H9 (cell line): Measurements from ENCODE around the gene CACTIN. TPM values are rescaled to one million over a fixed set of nuclear protein-coding genes. Genes with fewer than 3 reads are reported as not detected.
A peak's percentile ranks its signal among the peaks of the same experiment; 100 is the strongest.

Experiments used
- DNase-seq: peaks from one replicate; pipeline ENCODE4 v3.0.0-alpha.2; 2017
- H2AFZ ChIP-seq: one replicate; pipeline ENCODE4 v1.6.1; 2013; ENCODE audit warnings: mild to moderate bottlenecking, low read length, control low read depth, moderate library complexity
- H2AK5ac ChIP-seq: 2 replicates; pipeline ENCODE4 v1.6.1; 2013; ENCODE audit warnings: low read length, control low read depth, mixed read lengths; ENCODE audit not compliant: insufficient read length
- H2BK120ac ChIP-seq: one replicate; pipeline ENCODE4 v1.6.1; 2013; ENCODE audit warnings: low read depth, mild to moderate bottlenecking, low read length, control low read depth, inconsistent platforms; ENCODE audit not compliant: poor library complexity, severe bottlenecking
- H2BK12ac ChIP-seq: 2 replicates; pipeline ENCODE4 v1.6.1; 2013; ENCODE audit warnings: low read length, control low read depth, mixed read lengths, low read depth; ENCODE audit not compliant: insufficient read length
- H2BK15ac ChIP-seq: 2 replicates; pipeline ENCODE4 v1.6.1; 2013; ENCODE audit warnings: low read depth, low read length, control low read depth
- H2BK20ac ChIP-seq: one replicate; pipeline ENCODE4 v1.6.1; 2013; ENCODE audit warnings: low read depth, mild to moderate bottlenecking, low read length, control low read depth, inconsistent platforms; ENCODE audit not compliant: poor library complexity, severe bottlenecking
- H2BK5ac ChIP-seq: 2 replicates; pipeline ENCODE4 v1.6.1; 2013; ENCODE audit warnings: low read length, control low read depth, mixed read lengths; ENCODE audit not compliant: insufficient read length
- H3K14ac ChIP-seq: 2 replicates; pipeline ENCODE4 v1.6.1; 2013; ENCODE audit warnings: low read length, control low read depth; ENCODE audit not compliant: insufficient read depth
- H3K18ac ChIP-seq: 2 replicates; pipeline ENCODE4 v1.6.1; 2013; ENCODE audit warnings: low read depth, mild to moderate bottlenecking, mixed read lengths, low read length, control low read depth; ENCODE audit not compliant: insufficient read length
- H3K23ac ChIP-seq: 2 replicates; pipeline ENCODE4 v1.6.1; 2013; ENCODE audit warnings: low read length, control low read depth, mixed read lengths, low read depth; ENCODE audit not compliant: insufficient read length
- H3K23me2 ChIP-seq: 2 replicates; pipeline ENCODE4 v1.6.1; 2013; ENCODE audit warnings: low read depth, mild to moderate bottlenecking, mixed read lengths, low read length, control low read depth; ENCODE audit not compliant: insufficient read length, poor library complexity, severe bottlenecking
- H3K27ac ChIP-seq: 2 replicates; pipeline ENCODE4 v1.5.1; 2013; ENCODE audit warnings: low read length, control low read depth, mixed read lengths, low read depth; ENCODE audit not compliant: insufficient read length
- H3K27me3 ChIP-seq: 2 replicates; pipeline ENCODE4 v1.6.1; 2013; ENCODE audit warnings: low read length, control low read depth, inconsistent platforms; ENCODE audit not compliant: insufficient read depth
- H3K4ac ChIP-seq: 2 replicates; pipeline ENCODE4 v1.6.1; 2013; ENCODE audit warnings: low read depth, mild to moderate bottlenecking, control low read depth, inconsistent platforms, low read length, moderate library complexity
- H3K4me1 ChIP-seq: 2 replicates; pipeline ENCODE4 v1.6.1; 2013; ENCODE audit warnings: low read length, control low read depth, inconsistent platforms; ENCODE audit not compliant: insufficient read depth
- H3K4me2 ChIP-seq: 2 replicates; pipeline ENCODE4 v1.6.1; 2013; ENCODE audit warnings: low read length, control low read depth, mixed read lengths; ENCODE audit not compliant: insufficient read length, insufficient read depth
- H3K56ac ChIP-seq: 2 replicates; pipeline ENCODE4 v1.6.1; 2013; ENCODE audit warnings: low read depth, mild to moderate bottlenecking, mixed read lengths, low read length, control low read depth; ENCODE audit not compliant: insufficient read length
- H3K79me1 ChIP-seq: 2 replicates; pipeline ENCODE4 v1.6.1; 2013; ENCODE audit warnings: low read depth, mild to moderate bottlenecking, moderate library complexity, low read length, control low read depth, inconsistent platforms; ENCODE audit not compliant: insufficient read depth, poor library complexity, severe bottlenecking
- H3K79me2 ChIP-seq: 2 replicates; pipeline ENCODE4 v1.6.1; 2013; ENCODE audit warnings: low read length, control low read depth, inconsistent platforms; ENCODE audit not compliant: insufficient read depth
- H3K9ac ChIP-seq: 2 replicates; pipeline ENCODE4 v1.6.1; 2013; ENCODE audit warnings: low read length, control low read depth, mixed read lengths; ENCODE audit not compliant: insufficient read length; ENCODE audit errors: extremely low read depth
- H3K9me3 ChIP-seq: one replicate; pipeline ENCODE4 v1.6.1; 2013; ENCODE audit warnings: low read depth, low read length, inconsistent platforms; ENCODE audit not compliant: control insufficient read depth
- H3T11ph ChIP-seq: one replicate; pipeline ENCODE4 v1.6.1; 2013; ENCODE audit warnings: mild to moderate bottlenecking, low read length, control low read depth, inconsistent platforms
- H4K20me1 ChIP-seq: one replicate; pipeline ENCODE4 v1.6.1; 2013; ENCODE audit not compliant: control insufficient read depth, insufficient read length, insufficient read depth
- H4K5ac ChIP-seq: 2 replicates; pipeline ENCODE4 v1.6.1; 2013; ENCODE audit warnings: low read depth, mild to moderate bottlenecking, mixed read lengths, low read length, control low read depth; ENCODE audit not compliant: insufficient read length
- H4K8ac ChIP-seq: replicated peaks from 2 replicates; pipeline ENCODE4 v1.6.1; 2013; ENCODE audit warnings: low read length, control low read depth, mixed read lengths, low read depth; ENCODE audit not compliant: insufficient read length
- H4K91ac ChIP-seq: 2 replicates; pipeline ENCODE4 v1.6.1; 2013; ENCODE audit warnings: low read depth, mild to moderate bottlenecking, moderate library complexity, mixed read lengths, low read length, control low read depth; ENCODE audit not compliant: insufficient read length
- H3K27ac Mint-ChIP-seq, 3 experiments: 2 replicates in 2 of 3; 3 replicates in 1 of 3; pipeline ENCODE4 v1.8.0; 2020 to 2021; ENCODE audit warnings: mixed read lengths in 3 of 3, mild to moderate bottlenecking in 1 of 3, moderate library complexity in 1 of 3
- H3K27me3 Mint-ChIP-seq: 2 replicates; pipeline ENCODE4 v1.8.0; 2021; ENCODE audit warnings: low read depth, mild to moderate bottlenecking, moderate library complexity, mixed read lengths
- H3K36me3 Mint-ChIP-seq, 3 experiments: 2 replicates in 2 of 3; 3 replicates in 1 of 3; pipeline ENCODE4 v1.8.0; 2020 to 2021; ENCODE audit warnings: low read depth in 3 of 3, mixed read lengths in 3 of 3; ENCODE audit not compliant: insufficient read depth in 1 of 3
- H3K4me1 Mint-ChIP-seq, 2 experiments: 2 replicates each; pipeline ENCODE4 v1.8.0; 2020; ENCODE audit warnings: mixed read lengths in 2 of 2
- H3K4me3 Mint-ChIP-seq, 2 experiments: 2 replicates in 1 of 2; 3 replicates in 1 of 2; pipeline ENCODE4 v1.8.0; 2020 to 2021; ENCODE audit warnings: mild to moderate bottlenecking in 2 of 2, mixed read lengths in 2 of 2, moderate library complexity in 1 of 2
- H3K9me3 Mint-ChIP-seq, 2 experiments: 2 replicates in 1 of 2; 3 replicates in 1 of 2; pipeline ENCODE4 v1.8.0; 2020; ENCODE audit warnings: mild to moderate bottlenecking in 2 of 2, mixed read lengths in 2 of 2, moderate library complexity in 1 of 2
- WGBS: extraction: QIAGEN DNeasy Blood & Tissue Kit; methylation state at CpG from one replicate; pipeline ENCODE4 v1.1.7; 2013; ENCODE audit warnings: missing lambda C conversion rate, low lambda C conversion rate, mixed read lengths; ENCODE audit not compliant: insufficient read length; ENCODE audit errors: extremely low coverage; 5-methylcytosine and 5-hydroxymethylcytosine counted together
- long read RNA-seq: library from polyadenylated mRNA; unstranded; transcript quantifications from one replicate; pipeline ENCODE4 v2.0.0, GENCODE V29; 2020
- total RNA-seq: library from RNA; stranded (reverse); gene quantifications from 2 replicates; pipeline ENCODE4 v1.2.1, GENCODE V29; 2021
- TF ChIP-seq, protein P1 (sequence below): fragments of 200-600 bp; sonication (generic); conservative IDR thresholded peaks from 3 replicates; pipeline ENCODE4 v1.8.0; 2021; ENCODE audit warnings: antibody characterized with exemption, mild to moderate bottlenecking

Gene CACTIN
- total RNA-seq = 35.9 and 37.3 TPM in 2 replicates
- long read RNA-seq, partial matches to known transcripts = 2 of 10 reads
- long read RNA-seq, other reads (novel, unspliced or antisense) = 8 of 10 reads

DNA sequence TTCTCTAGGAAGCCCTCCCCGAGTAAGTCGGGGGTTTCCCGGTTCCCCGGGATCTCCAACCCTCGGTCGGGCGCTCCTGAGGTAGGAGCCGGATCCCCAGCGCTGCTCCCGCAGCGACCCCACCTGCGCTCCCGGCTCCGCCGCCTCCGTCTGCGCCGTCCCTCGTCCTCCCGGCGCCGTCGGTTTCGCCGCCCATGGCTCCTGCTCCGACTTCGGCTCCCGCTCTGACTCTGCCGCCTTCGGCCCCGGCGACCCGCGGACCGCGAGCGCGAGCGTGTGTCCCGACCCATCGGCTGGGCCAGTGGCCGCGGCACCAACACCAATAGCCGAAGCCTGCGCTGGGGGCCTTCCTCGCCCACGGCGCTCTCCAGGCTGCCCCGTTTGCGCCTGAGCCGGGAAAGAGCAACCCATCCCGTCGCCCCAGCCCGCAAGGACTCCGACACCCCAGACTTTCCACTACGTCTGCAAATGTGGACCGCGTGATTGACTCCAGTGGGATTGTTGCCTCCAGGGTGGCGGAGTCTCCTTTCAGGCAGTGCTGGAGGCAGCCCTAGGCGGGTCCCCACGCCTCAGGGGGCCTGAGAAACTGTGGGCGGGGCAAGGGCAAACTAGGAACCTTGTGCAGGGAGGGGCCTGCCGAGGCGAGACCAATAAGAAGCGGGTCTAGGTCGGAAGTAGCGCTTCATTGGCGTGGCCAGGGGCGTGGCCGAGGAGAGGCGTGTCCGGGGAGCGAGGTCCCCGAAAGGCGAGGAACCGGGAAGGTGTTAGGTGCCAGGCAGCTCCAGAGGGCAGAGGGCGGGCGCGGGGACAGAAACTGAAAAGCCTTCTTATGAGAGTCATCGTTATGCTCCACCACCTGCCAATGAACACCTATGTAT is at the start of gene CACTIN:
CACTIN (minus strand) TSS at position 318 of the 878 bp plus-strand sequence; CDS start at position 290, 28 bp downstream.
- Histone ChIP-seq H3K79me2 (peaks cover 7% of the 10 kb centered on the region; the same call in 1 of the 2 replicates), H4K8ac (peak within 1 kb of the TSS; percentile 60), H3K79me1 (no peaks in the 10 kb centered on the region), H3K9me3 (no peaks in the 10 kb centered on the region), H3K18ac (peak within 1 kb of the TSS; percentile 100), H2BK5ac (peak within 1 kb of the TSS; percentile 77), H3K27ac (peak within 1 kb of the TSS; percentile 20), H3K4me1 (0 out of 2 replicates have a peak, but pooled peaks cover 2% of the 10 kb centered on the region), H3K23ac (no peak within 1 kb of the TSS), H4K5ac (peak within 1 kb of the TSS; percentile 65), H2AK5ac (no peak within 1 kb of the TSS), H2BK15ac (no peak within 1 kb of the TSS), H2BK20ac (no peak within 1 kb of the TSS), H3K23me2 (peaks cover 5% of the 10 kb centered on the region), H3K27me3 (no peaks in the 10 kb centered on the region), H4K20me1 (no peaks in the 10 kb centered on the region), H2BK12ac (no peak within 1 kb of the TSS), H4K91ac (no peak within 1 kb of the TSS), H3T11ph (peak within 1 kb of the TSS; percentile 86), H2BK120ac (no peak within 1 kb of the TSS), H3K14ac (peak within 1 kb of the TSS; percentile 99), H3K56ac (no peak within 1 kb of the TSS), H3K4me2 (peak within 1 kb of the TSS; percentile 93), H3K9ac (peak within 1 kb of the TSS; percentile 89), H3K4ac (no peak within 1 kb of the TSS; the same call in 1 of the 2 replicates), H2AFZ (no peak within 1 kb of the TSS)
- peak; percentile 98 for DNase-seq
- H3K27me3 Mint-ChIP-seq = no peaks in the 10 kb centered on the region; the same call in 1 of the 2 replicates
- no peaks in the 10 kb centered on the region for H3K9me3 Mint-ChIP-seq
- no CpG with 5 or more reads among the region's 80 CpGs for WGBS
- peaks cover 4 to 13% of the 10 kb centered on the region in 2 experiments for H3K4me1 Mint-ChIP-seq
- TF ChIP-seq, protein P1, sequence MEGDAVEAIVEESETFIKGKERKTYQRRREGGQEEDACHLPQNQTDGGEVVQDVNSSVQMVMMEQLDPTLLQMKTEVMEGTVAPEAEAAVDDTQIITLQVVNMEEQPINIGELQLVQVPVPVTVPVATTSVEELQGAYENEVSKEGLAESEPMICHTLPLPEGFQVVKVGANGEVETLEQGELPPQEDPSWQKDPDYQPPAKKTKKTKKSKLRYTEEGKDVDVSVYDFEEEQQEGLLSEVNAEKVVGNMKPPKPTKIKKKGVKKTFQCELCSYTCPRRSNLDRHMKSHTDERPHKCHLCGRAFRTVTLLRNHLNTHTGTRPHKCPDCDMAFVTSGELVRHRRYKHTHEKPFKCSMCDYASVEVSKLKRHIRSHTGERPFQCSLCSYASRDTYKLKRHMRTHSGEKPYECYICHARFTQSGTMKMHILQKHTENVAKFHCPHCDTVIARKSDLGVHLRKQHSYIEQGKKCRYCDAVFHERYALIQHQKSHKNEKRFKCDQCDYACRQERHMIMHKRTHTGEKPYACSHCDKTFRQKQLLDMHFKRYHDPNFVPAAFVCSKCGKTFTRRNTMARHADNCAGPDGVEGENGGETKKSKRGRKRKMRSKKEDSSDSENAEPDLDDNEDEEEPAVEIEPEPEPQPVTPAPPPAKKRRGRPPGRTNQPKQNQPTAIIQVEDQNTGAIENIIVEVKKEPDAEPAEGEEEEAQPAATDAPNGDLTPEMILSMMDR = no peak
- peak within 1 kb of the TSS; percentile 99 to 100 (median 99) for H3K27ac Mint-ChIP-seq
- peaks cover 4 to 19% (median 13%) of the 10 kb centered on the region in 3 experiments; a peak in 6 of 7 replicates for H3K36me3 Mint-ChIP-seq
- peak within 1 kb of the TSS; percentile 96 to 97 for H3K4me3 Mint-ChIP-seq
